Measurements from ENCODE around the gene PCDHGA6. TPM values are rescaled to one million over a fixed set of nuclear protein-coding genes. Genes with fewer than 3 reads are reported as not detected.

PCDHGA6 gene
- total RNA-seq, 1 donor from 2014 or later: 0.21 TPM

- H3K27ac Mint-ChIP-seq (ENCODE audit: unreplicated experiment): no peak overlapping the region
- no peak overlapping the region for H3K4me3 Mint-ChIP-seq (ENCODE audit: unreplicated experiment)
- H3K9me3 Mint-ChIP-seq (ENCODE audit: unreplicated experiment): peaks cover 35% of the 10 kb centered on the region
- TF ChIP-seq CTCF (IDR thresholded peaks at IDR 0.05): no peak
- H3K36me3 Mint-ChIP-seq (ENCODE audit: unreplicated experiment): no peaks in the 10 kb centered on the region
- H3K27me3 Mint-ChIP-seq (ENCODE audit: unreplicated experiment): no peaks in the 10 kb centered on the region
- no peak for DNase-seq (ENCODE audit: extremely low spot score, unreplicated experiment)
- no peaks in the 10 kb centered on the region for H3K4me1 Mint-ChIP-seq (ENCODE audit: unreplicated experiment)
Measured at GRCh38 chr5:141362719-141363118, 11.0 kb upstream of the PCDHGA6 start.

DNA sequence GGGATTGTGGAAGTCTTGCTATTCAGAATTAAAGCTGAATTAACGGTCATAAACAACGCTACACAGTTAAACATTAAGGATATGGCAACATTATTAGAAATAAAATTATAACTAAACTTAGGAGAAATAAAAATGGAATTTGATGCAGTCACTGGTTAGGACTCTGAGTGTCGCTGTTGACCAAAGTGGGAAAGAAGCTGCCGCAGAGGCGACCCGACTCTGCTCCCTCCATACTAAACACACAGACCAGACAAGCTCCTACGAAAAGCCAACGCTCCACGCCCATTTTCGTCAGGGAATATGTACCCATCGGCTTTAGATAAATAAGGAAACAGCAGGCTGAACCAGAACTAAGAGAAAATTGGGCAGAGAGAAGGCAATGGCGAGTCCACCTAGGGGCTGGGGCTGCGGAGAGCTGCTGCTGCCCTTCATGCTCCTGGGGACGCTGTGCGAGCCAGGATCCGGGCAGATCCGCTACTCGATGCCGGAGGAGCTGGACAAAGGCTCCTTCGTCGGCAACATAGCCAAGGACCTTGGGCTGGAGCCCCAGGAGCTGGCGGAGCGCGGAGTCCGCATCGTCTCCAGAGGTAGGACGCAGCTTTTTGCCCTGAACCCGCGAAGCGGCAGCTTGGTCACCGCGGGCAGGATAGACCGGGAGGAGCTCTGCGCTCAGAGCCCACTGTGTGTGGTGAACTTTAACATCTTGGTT, 9.6 kb upstream of the PCDHGA6 start, which contains the start of gene PCDHGA5:
PCDHGA5 (plus strand) TSS at position 211 of the 709 bp plus-strand sequence; CDS start at position 380, 169 bp downstream.
- TF ChIP-seq CTCF (IDR thresholded peaks at IDR 0.05): no peak
- H3K9me3 Mint-ChIP-seq (ENCODE audit: unreplicated experiment): peaks cover 26% of the 10 kb centered on the region
- DNase-seq (ENCODE audit: extremely low spot score, unreplicated experiment): no peak

DNA sequence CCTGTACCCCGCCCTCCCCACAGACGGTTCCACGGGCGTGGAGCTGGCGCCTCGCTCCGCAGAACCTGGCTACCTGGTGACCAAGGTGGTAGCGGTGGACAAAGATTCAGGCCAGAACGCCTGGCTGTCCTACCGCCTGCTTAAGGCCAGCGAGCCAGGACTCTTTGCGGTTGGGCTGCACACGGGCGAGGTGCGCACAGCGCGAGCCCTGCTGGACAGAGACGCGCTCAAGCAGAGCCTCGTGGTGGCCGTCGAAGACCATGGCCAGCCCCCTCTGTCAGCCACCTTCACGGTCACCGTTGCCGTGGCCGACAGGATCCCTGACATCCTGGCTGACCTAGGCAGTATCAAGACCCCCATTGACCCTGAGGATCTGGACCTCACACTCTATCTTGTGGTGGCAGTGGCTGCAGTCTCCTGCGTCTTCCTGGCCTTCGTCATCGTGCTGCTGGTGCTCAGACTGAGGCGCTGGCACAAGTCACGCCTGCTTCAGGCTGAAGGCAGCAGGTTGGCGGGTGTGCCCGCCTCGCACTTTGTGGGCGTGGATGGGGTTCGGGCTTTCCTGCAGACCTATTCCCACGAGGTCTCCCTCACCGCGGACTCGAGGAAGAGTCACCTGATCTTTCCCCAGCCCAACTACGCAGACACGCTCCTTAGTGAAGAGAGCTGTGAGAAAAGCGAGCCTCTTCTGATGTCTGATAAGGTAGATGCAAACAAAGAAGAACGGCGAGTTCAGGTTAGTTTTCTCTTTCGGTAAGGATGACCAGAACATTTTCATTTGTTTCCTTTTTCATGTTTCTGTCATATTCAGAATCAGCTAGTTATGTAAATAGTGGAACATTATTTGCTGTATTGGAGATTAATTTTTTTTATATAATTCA, 7.4 kb upstream of the PCDHGA6 start:
- H3K4me1 Mint-ChIP-seq (ENCODE audit: unreplicated experiment): no peaks in the 10 kb centered on the region
- no peaks in the 10 kb centered on the region for H3K36me3 Mint-ChIP-seq (ENCODE audit: unreplicated experiment)
- no peak overlapping the region for H3K27ac Mint-ChIP-seq (ENCODE audit: unreplicated experiment)
- H3K27me3 Mint-ChIP-seq (ENCODE audit: unreplicated experiment): no peaks in the 10 kb centered on the region
- no peak overlapping the region for H3K4me3 Mint-ChIP-seq (ENCODE audit: unreplicated experiment)
- no peak for DNase-seq (ENCODE audit: extremely low spot score, unreplicated experiment)
- H3K9me3 Mint-ChIP-seq (ENCODE audit: unreplicated experiment): peaks cover 17% of the 10 kb centered on the region
- no peak for TF ChIP-seq CTCF (IDR thresholded peaks at IDR 0.05)

More for the DNA sequence above, 9.6 kb upstream of the PCDHGA6 start, which contains the start of gene PCDHGA5:
- Mint-ChIP-seq H3K4me3 (ENCODE audit: unreplicated experiment) (no peak within 1 kb of the TSS), H3K27me3 (ENCODE audit: unreplicated experiment) (no peaks in the 10 kb centered on the region), H3K36me3 (ENCODE audit: unreplicated experiment) (no peaks in the 10 kb centered on the region), H3K4me1 (ENCODE audit: unreplicated experiment) (no peaks in the 10 kb centered on the region), H3K27ac (ENCODE audit: unreplicated experiment) (no peak within 1 kb of the TSS)

GRCh38 chr5:141369994-141370848, 3.5 kb upstream of the PCDHGA6 start, which contains the start of gene PCDHGB3:
PCDHGB3 (plus strand) TSS chr5:141370242; CDS start chr5:141370395, 153 bp downstream.
- Mint-ChIP-seq H3K27me3 (ENCODE audit: unreplicated experiment) (no peaks in the 10 kb centered on the region), H3K4me1 (ENCODE audit: unreplicated experiment) (no peaks in the 10 kb centered on the region), H3K4me3 (ENCODE audit: unreplicated experiment) (no peak within 1 kb of the TSS), H3K9me3 (ENCODE audit: unreplicated experiment) (peaks cover 18% of the 10 kb centered on the region), H3K36me3 (ENCODE audit: unreplicated experiment) (no peaks in the 10 kb centered on the region), H3K27ac (ENCODE audit: unreplicated experiment) (no peak within 1 kb of the TSS)
- DNase-seq (ENCODE audit: extremely low spot score, unreplicated experiment): no peak
- TF ChIP-seq CTCF (IDR thresholded peaks at IDR 0.05): no peak

Measured in osteocyte (in vitro differentiated cells).